ENCODE measurements around the gene IRX2. TPM values are rescaled to one million over a fixed set of nuclear protein-coding genes. Genes with fewer than 3 reads are reported as not detected.

Gene IRX2
- total and polyA plus RNA-seq, 2 donors (not counting 3 experiments of a cell fraction or from before 2014, with no cell fraction given): not detected

DNA sequence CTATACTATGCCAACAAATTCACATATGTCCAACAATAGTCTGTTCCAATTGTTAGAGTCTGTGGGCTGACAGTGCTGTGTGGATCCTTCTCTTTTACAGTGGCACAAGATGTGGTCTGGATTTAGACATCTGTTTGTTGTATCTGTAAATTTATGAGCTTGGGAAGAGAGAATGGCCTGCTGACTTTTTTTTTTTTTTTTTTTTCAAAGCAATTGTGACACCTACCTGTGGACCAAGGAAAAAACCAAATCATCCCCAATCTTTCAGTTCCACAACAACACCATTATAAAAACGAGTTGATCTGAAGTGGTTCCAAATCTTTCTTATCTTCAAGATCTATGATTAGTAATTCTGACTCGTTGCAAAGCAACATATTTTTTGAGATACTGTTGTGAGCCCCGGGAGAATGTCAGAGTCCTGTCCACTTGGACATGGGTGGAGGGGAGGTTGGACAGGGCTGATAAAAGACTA lies 4.9 kb downstream of the IRX2 start:
- no peak for DNase-seq (ENCODE audit: low read depth, low spot score)
- Histone ChIP-seq H2AFZ (ENCODE audit: low read depth, low read length) (no peak overlapping the region), H3K27me3 (ENCODE audit: control insufficient read depth in 2 of 2, insufficient read depth in 2 of 2, low read length in 2 of 2) (peaks cover 37 to 76% of the 10 kb centered on the region in 2 experiments), H3K4me1 (ENCODE audit: control insufficient read depth, extremely low read depth, insufficient read depth, low read length) (no peaks in the 10 kb centered on the region), H3K4me2 (ENCODE audit: insufficient read depth, low read length) (no peak overlapping the region), H3K27ac (ENCODE audit: insufficient read depth, low read depth, low read length) (no peak overlapping the region), H3K9ac (replicated peaks; ENCODE audit: extremely low read depth, insufficient read depth, low read length) (no peak overlapping the region), H3K4me3 (replicated peaks in 1 of 3; ENCODE audit: insufficient read depth in 1 of 3, low read depth in 1 of 3, low read length in 3 of 3) (no peak overlapping the region), H4K20me1 (replicated peaks; ENCODE audit: control insufficient read depth, extremely low read depth, insufficient read depth, low read length) (no peaks in the 10 kb centered on the region), H3K36me3 (ENCODE audit: control insufficient read depth in 2 of 2, extremely low read depth in 1 of 2, insufficient read depth in 2 of 2, low read length in 2 of 2) (no peaks in the 10 kb centered on the region), H3K9me3 (replicated peaks; ENCODE audit: control insufficient read depth, insufficient read depth, low read length) (no peaks in the 10 kb centered on the region), H3K9me1 (replicated peaks; ENCODE audit: control insufficient read depth, extremely low read depth, insufficient read depth, low read length) (no peaks in the 10 kb centered on the region), H3K79me2 (ENCODE audit: control insufficient read depth, insufficient read depth, low read length) (no peaks in the 10 kb centered on the region)
- dilution Hi-C loops (cut with MboI; ENCODE audit: extremely low pct_ligation_motif_present, low sequenced_read_pairs): no loop called here
- ChIA-PET CTCF (no interaction called here), POLR2A (no interaction called here)
- intact Hi-C loops (cut with micrococcal nuclease): loop anchor here (10.0 kb wide), 1 partner anchor 848 kb away; the partner anchor contains the start of gene IRX1
- BruUV-seq (replicated peaks): no TSS peak
- no peak for FAIRE-seq
- no peak for TF ChIP-seq FOS (IDR thresholded peaks at IDR 0.05; ENCODE audit: borderline replicate concordance, insufficient read depth, low read length)
- TF ChIP-seq EZH2 (IDR thresholded peaks at IDR 0.05; ENCODE audit: borderline replicate concordance, low read depth, low read length, severe bottlenecking): no peak
- no peak for TF ChIP-seq JUN (IDR thresholded peaks at IDR 0.05; ENCODE audit: borderline replicate concordance, insufficient read depth, insufficient read length, low read depth)
- no peak for TF ChIP-seq POLR2A (IDR thresholded peaks at IDR 0.05; ENCODE audit: low read depth, low read length)

DNA sequence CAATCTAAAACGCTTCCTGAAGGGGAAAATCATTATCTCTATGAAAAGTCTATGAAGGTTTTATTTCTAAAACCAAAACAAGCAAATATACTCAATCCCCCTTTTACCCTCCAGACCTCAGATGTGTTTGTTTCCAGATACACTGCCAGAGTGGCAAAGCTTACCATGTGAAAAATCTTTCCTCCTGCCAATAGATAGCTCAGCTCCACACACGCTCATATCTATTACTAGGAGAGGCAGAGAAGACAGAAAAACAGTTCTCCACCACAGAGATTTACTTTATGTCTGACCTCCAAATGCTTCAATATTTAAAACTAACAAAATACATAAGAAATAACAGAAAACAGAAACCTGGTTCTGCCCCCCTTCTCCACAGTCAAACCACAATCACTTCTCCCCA lies 7.0 kb downstream of the IRX2 start:
- Histone ChIP-seq H3K27ac (ENCODE audit: insufficient read depth, low read depth, low read length) (no peak overlapping the region), H3K4me2 (ENCODE audit: insufficient read depth, low read length) (no peak overlapping the region), H3K36me3 (ENCODE audit: control insufficient read depth in 2 of 2, extremely low read depth in 1 of 2, insufficient read depth in 2 of 2, low read length in 2 of 2) (no peaks in the 10 kb centered on the region), H3K9me1 (replicated peaks; ENCODE audit: control insufficient read depth, extremely low read depth, insufficient read depth, low read length) (no peaks in the 10 kb centered on the region), H3K27me3 (ENCODE audit: control insufficient read depth in 2 of 2, insufficient read depth in 2 of 2, low read length in 2 of 2) (peaks cover 43 to 81% of the 10 kb centered on the region in 2 experiments), H2AFZ (ENCODE audit: low read depth, low read length) (no peak overlapping the region), H4K20me1 (replicated peaks; ENCODE audit: control insufficient read depth, extremely low read depth, insufficient read depth, low read length) (no peaks in the 10 kb centered on the region), H3K9ac (replicated peaks; ENCODE audit: extremely low read depth, insufficient read depth, low read length) (no peak overlapping the region), H3K79me2 (ENCODE audit: control insufficient read depth, insufficient read depth, low read length) (no peaks in the 10 kb centered on the region), H3K4me1 (ENCODE audit: control insufficient read depth, extremely low read depth, insufficient read depth, low read length) (no peaks in the 10 kb centered on the region), H3K9me3 (replicated peaks; ENCODE audit: control insufficient read depth, insufficient read depth, low read length) (no peaks in the 10 kb centered on the region), H3K4me3 (replicated peaks in 1 of 3; ENCODE audit: insufficient read depth in 1 of 3, low read depth in 1 of 3, low read length in 3 of 3) (no peak overlapping the region)
- dilution Hi-C loops (cut with MboI; ENCODE audit: extremely low pct_ligation_motif_present, low sequenced_read_pairs) (no loop called here), intact Hi-C loops (cut with micrococcal nuclease) (loop anchor here (10.0 kb wide), 1 partner anchor 850 kb away; the partner anchor contains the start of gene IRX1)
- ChIA-PET CTCF (no interaction called here), POLR2A (no interaction called here)
- no TSS peak for BruUV-seq (replicated peaks)
- FAIRE-seq: no peak
- no peak for DNase-seq (ENCODE audit: low read depth, low spot score)
- TF ChIP-seq MYC (IDR thresholded peaks at IDR 0.05; ENCODE audit: low read depth, low read length) (no peak), JUN (IDR thresholded peaks at IDR 0.05; ENCODE audit: borderline replicate concordance, insufficient read depth, insufficient read length, low read depth) (no peak), EZH2 (IDR thresholded peaks at IDR 0.05; ENCODE audit: borderline replicate concordance, low read depth, low read length, severe bottlenecking) (no peak), GATA2 (IDR thresholded peaks at IDR 0.05; ENCODE audit: insufficient read depth, insufficient read length, low read depth, low read length) (no peak), POLR2A (IDR thresholded peaks at IDR 0.05; ENCODE audit: low read depth, low read length) (no peak), POLR2AphosphoS5 (IDR thresholded peaks at IDR 0.05; ENCODE audit: insufficient read depth, low read depth, low read length) (no peak), FOS (IDR thresholded peaks at IDR 0.05; ENCODE audit: borderline replicate concordance, insufficient read depth, low read length) (no peak)
- TF ChIP-seq, protein P1, sequence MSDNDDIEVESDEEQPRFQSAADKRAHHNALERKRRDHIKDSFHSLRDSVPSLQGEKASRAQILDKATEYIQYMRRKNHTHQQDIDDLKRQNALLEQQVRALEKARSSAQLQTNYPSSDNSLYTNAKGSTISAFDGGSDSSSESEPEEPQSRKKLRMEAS (IDR thresholded peaks at IDR 0.05; ENCODE audit: insufficient read depth, insufficient read length): no peak
- TF ChIP-seq, protein P2, sequence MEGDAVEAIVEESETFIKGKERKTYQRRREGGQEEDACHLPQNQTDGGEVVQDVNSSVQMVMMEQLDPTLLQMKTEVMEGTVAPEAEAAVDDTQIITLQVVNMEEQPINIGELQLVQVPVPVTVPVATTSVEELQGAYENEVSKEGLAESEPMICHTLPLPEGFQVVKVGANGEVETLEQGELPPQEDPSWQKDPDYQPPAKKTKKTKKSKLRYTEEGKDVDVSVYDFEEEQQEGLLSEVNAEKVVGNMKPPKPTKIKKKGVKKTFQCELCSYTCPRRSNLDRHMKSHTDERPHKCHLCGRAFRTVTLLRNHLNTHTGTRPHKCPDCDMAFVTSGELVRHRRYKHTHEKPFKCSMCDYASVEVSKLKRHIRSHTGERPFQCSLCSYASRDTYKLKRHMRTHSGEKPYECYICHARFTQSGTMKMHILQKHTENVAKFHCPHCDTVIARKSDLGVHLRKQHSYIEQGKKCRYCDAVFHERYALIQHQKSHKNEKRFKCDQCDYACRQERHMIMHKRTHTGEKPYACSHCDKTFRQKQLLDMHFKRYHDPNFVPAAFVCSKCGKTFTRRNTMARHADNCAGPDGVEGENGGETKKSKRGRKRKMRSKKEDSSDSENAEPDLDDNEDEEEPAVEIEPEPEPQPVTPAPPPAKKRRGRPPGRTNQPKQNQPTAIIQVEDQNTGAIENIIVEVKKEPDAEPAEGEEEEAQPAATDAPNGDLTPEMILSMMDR (IDR thresholded peaks at IDR 0.05; ENCODE audit: extremely low read depth in 1 of 2, insufficient read depth in 1 of 2, low read depth in 1 of 2, low read length in 2 of 2): no peak
